ENCODE data around the gene CARD10.

GRCh38 chr22:37456346-37456745 lies 62.9 kb downstream of the CARD10 start:
- TF ChIP-seq, protein P1, sequence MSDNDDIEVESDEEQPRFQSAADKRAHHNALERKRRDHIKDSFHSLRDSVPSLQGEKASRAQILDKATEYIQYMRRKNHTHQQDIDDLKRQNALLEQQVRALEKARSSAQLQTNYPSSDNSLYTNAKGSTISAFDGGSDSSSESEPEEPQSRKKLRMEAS (IDR thresholded peaks at IDR 0.05), result no peak
- no peak for TF ChIP-seq RAD21 (IDR thresholded peaks at IDR 0.05; ENCODE audit: low read depth)
- TF ChIP-seq NFIC (IDR thresholded peaks at IDR 0.05), result no peak
- TF ChIP-seq EP300 (IDR thresholded peaks at IDR 0.05; ENCODE audit: borderline replicate concordance), result no peak
- no peak for TF ChIP-seq FOXM1 (IDR thresholded peaks at IDR 0.05; ENCODE audit: borderline replicate concordance, low read depth)
- no peak for TF ChIP-seq TEAD4 (IDR thresholded peaks at IDR 0.05)
- TF ChIP-seq, protein P2, sequence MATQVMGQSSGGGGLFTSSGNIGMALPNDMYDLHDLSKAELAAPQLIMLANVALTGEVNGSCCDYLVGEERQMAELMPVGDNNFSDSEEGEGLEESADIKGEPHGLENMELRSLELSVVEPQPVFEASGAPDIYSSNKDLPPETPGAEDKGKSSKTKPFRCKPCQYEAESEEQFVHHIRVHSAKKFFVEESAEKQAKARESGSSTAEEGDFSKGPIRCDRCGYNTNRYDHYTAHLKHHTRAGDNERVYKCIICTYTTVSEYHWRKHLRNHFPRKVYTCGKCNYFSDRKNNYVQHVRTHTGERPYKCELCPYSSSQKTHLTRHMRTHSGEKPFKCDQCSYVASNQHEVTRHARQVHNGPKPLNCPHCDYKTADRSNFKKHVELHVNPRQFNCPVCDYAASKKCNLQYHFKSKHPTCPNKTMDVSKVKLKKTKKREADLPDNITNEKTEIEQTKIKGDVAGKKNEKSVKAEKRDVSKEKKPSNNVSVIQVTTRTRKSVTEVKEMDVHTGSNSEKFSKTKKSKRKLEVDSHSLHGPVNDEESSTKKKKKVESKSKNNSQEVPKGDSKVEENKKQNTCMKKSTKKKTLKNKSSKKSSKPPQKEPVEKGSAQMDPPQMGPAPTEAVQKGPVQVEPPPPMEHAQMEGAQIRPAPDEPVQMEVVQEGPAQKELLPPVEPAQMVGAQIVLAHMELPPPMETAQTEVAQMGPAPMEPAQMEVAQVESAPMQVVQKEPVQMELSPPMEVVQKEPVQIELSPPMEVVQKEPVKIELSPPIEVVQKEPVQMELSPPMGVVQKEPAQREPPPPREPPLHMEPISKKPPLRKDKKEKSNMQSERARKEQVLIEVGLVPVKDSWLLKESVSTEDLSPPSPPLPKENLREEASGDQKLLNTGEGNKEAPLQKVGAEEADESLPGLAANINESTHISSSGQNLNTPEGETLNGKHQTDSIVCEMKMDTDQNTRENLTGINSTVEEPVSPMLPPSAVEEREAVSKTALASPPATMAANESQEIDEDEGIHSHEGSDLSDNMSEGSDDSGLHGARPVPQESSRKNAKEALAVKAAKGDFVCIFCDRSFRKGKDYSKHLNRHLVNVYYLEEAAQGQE (IDR thresholded peaks at IDR 0.05; ENCODE audit: low read depth), result no peak
- TF ChIP-seq USF1 (IDR thresholded peaks at IDR 0.05), result no peak
- TF ChIP-seq CREB1 (IDR thresholded peaks at IDR 0.05; ENCODE audit: low read depth), result no peak
- TF ChIP-seq TAF1 (IDR thresholded peaks at IDR 0.05; ENCODE audit: low read depth), result no peak
